Gastrocnemius medialis (tissue), 4 donors: ENCODE data around the gene CHST11.

Experiments used
- CTCF ChIP-seq, 5 experiments: fragments of 450-650 bp in 3 of 5; fragments of 200-600 bp in 2 of 5; sonication (generic) in 2 of 5; IDR thresholded peaks in 4 of 5; conservative IDR thresholded peaks in 1 of 5; 1 replicate in 4 of 5; 2 replicates in 1 of 5; pipeline ENCODE4 v1.5.1; 2016 to 2019; ENCODE audit warnings: antibody characterized with exemption in 5 of 5, mild to moderate bottlenecking in 3 of 5, moderate library complexity in 3 of 5
- POLR2A ChIP-seq, 2 donors: fragments of 450-650 bp; IDR thresholded peaks; one replicate each; pipeline ENCODE4 v1.6.1; 2017; ENCODE audit warnings: antibody characterized with exemption in 2 of 2, mild to moderate bottlenecking in 2 of 2, moderate library complexity in 2 of 2

- TF ChIP-seq CTCF (IDR thresholded peaks at IDR 0.05 in 4 of 5, conservative IDR thresholded peaks at IDR 0.05 in 1 of 5), result no peak
- TF ChIP-seq POLR2A (IDR thresholded peaks at IDR 0.05), result no peak
Measured at GRCh38 chr12:104673294-104673693, 216.5 kb downstream of the CHST11 start.
